Measurements from ENCODE around the gene DDX43. TPM values are rescaled to one million over a fixed set of nuclear protein-coding genes. Genes with fewer than 3 reads are reported as not detected.
"Not testable (repeated sequence)": the region's sequence is repeated elsewhere in the genome, so short reads cannot be mapped to it uniquely, and the experiment has no call there.

DDX43 gene
- total RNA-seq, 3 donors from 2014 or later: 0.39 to 2.3 (median 1.6) TPM

DNA sequence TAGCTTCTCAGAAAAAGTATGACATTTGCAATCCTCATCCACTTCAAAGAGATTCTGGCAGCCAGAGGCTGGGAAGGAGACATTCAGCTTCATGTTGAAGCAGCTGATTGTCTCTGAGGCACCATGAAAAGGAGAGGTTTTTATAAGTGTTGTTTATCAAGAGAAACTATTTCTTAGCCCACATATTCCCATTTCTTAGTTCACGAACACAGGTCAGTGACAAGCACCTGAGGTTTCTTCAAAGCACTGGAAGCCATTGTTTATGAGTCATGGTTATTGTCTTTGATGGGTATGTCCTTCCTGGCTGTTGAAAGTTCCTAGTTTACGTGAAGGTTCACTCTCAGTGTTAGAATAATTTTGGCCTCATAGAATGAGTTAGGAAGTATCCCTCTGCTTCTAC, 3.0 kb upstream of the DDX43 start:
- TF ChIP-seq, protein P1, sequence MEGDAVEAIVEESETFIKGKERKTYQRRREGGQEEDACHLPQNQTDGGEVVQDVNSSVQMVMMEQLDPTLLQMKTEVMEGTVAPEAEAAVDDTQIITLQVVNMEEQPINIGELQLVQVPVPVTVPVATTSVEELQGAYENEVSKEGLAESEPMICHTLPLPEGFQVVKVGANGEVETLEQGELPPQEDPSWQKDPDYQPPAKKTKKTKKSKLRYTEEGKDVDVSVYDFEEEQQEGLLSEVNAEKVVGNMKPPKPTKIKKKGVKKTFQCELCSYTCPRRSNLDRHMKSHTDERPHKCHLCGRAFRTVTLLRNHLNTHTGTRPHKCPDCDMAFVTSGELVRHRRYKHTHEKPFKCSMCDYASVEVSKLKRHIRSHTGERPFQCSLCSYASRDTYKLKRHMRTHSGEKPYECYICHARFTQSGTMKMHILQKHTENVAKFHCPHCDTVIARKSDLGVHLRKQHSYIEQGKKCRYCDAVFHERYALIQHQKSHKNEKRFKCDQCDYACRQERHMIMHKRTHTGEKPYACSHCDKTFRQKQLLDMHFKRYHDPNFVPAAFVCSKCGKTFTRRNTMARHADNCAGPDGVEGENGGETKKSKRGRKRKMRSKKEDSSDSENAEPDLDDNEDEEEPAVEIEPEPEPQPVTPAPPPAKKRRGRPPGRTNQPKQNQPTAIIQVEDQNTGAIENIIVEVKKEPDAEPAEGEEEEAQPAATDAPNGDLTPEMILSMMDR (IDR thresholded peaks at IDR 0.05): no peak
- no peaks in the 10 kb centered on the region for H3K36me3 ChIP-seq (ENCODE audit: low read depth)
- H3K9me3 ChIP-seq: no peaks in the 10 kb centered on the region
- peaks cover 2% of the 10 kb centered on the region for H3K4me1 ChIP-seq (ENCODE audit: low read depth)
- DNase-seq (no peak), ATAC-seq (no peak)
- H3K4me3 ChIP-seq: no peak overlapping the region
- intact Hi-C loops (cut with DNase I, micrococcal nuclease): no loop called here

DNA sequence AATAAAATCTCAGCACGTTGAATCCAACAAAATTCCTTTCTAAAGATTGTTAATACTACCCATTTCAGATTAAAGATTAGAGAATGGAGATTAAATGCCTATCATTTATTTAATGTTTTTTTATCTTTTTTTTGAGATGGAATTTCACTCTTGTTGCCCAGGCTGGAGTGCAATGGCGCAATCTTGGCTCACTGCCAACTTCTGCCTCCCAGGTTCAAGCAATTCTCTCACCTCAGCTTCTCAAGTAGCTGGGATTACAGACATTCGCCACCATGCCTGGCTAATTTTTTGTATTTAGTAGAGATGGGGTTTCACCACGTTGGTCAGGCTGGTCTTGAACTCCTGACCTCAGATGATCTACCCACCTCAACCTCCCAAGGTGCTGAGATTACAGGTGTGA, 2.4 kb upstream of the DDX43 start:
- H3K9me3 ChIP-seq; intact Hi-C loops (cut with DNase I, micrococcal nuclease); H3K4me1 ChIP-seq (ENCODE audit: low read depth); H3K36me3 ChIP-seq (ENCODE audit: low read depth); ATAC-seq; DNase-seq; H3K4me3 ChIP-seq: not testable (repeated sequence)

DNA sequence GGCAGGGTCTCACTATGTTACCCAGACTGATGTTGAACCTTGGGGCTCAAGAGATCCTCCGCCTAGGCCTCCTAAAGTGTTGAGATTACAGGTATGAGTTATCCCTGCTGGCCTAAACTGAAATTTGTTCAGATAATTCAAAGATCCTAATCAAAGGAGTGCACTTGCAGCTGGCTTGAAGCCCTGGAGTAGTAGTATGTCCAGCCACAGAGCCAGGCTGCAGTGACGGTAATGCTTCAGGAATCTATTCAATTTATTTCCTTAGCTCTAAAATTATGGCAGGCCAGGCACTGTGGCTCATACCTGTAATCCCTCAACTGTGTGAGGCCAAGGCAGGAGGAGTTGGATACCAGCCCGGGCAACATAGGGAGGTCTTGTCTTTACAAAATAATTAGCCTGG, 1.4 kb upstream of the DDX43 start:
- DNase-seq: no peak
- Histone ChIP-seq H3K36me3 (ENCODE audit: low read depth) (no peaks in the 10 kb centered on the region), H3K9me3 (no peaks in the 10 kb centered on the region), H3K4me1 (ENCODE audit: low read depth) (peaks cover 2% of the 10 kb centered on the region), H3K4me3 (no peak overlapping the region)
- intact Hi-C loops (cut with DNase I, micrococcal nuclease): no loop called here
- no peak for ATAC-seq
- TF ChIP-seq, protein P1 (IDR thresholded peaks at IDR 0.05): no peak

DNA sequence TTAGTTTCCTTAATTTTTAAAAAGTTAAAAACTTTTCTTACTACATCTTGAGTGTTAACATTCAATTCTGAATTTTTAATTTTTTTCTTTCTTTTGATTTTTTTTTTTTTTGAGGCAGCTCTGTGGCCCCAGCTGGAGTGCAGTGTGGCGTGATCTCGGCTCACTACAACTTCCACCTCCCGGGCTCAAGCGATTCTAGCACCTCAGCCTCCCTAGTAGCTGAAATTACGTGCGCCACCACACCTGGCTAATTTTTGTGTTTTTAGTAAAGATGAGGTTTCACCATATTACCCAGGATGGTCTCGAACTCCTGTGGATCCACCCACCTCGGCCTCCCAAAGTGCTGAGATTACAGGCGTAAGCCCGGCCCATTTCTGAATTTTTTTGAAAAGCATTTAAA, 1.2 kb downstream of the DDX43 start:
- Histone ChIP-seq H3K36me3 (ENCODE audit: low read depth) (no peaks in the 10 kb centered on the region), H3K9me3 (no peaks in the 10 kb centered on the region), H3K4me1 (ENCODE audit: low read depth) (no peaks in the 10 kb centered on the region), H3K4me3 (no peak overlapping the region)
- intact Hi-C loops (cut with DNase I, micrococcal nuclease): no loop called here
- no peak for DNase-seq
- TF ChIP-seq, protein P1 (IDR thresholded peaks at IDR 0.05): no peak
- ATAC-seq: no peak

DNA sequence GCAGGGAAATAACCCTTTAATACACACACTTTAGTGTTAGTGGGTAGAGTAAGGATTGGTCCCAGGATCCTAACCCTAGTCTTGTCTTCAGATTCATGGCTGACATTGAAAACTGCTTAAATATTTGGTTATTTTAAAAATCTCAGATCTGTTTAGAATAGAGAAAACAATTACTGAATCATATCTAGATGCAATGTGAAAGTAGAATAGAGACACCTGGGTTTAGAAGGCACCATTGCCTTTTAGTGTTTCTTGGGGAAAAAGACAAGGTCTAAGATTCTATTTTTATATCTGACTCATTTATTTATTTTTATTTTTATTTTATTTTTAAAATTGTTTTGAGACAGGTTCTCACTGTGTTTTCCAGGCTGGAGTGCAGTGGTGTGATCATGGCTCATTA, 6.0 kb downstream of the DDX43 start:
- TF ChIP-seq, protein P1 (IDR thresholded peaks at IDR 0.05): no peak
- intact Hi-C loops (cut with DNase I, micrococcal nuclease): no loop called here
- no peaks in the 10 kb centered on the region for H3K36me3 ChIP-seq (ENCODE audit: low read depth)
- no peak for ATAC-seq
- DNase-seq: no peak
- H3K9me3 ChIP-seq: no peaks in the 10 kb centered on the region
- no peaks in the 10 kb centered on the region for H3K4me1 ChIP-seq (ENCODE audit: low read depth)
- H3K4me3 ChIP-seq: no peak overlapping the region

DNA sequence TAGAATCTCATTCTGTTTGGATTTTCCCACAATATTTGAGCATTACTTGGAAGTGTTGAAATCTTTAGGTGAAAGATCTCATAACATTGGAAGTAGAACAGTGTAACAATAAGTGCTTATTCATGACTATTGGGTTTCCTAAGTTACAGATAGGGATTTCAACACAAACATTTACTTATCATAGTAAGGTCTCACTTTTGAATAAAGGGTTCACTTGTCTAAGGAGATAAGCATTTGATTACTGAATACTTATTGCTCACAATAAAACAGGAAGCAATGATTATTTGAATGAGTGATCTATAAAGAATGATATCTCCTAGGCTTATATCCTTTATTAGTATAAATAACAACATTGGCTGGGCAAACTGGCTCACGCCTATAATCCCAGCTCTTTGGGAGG, 14.8 kb downstream of the DDX43 start:
- Histone ChIP-seq H3K9me3 (no peaks in the 10 kb centered on the region), H3K4me1 (ENCODE audit: low read depth) (no peaks in the 10 kb centered on the region), H3K36me3 (ENCODE audit: low read depth) (no peaks in the 10 kb centered on the region), H3K4me3 (no peak overlapping the region)
- intact Hi-C loops (cut with DNase I, micrococcal nuclease): no loop called here
- TF ChIP-seq, protein P1 (IDR thresholded peaks at IDR 0.05): no peak
- no peak for ATAC-seq
- DNase-seq: no peak

Measured in mucosa of descending colon (tissue), 3 donors.